ENCODE measurements around the gene ARL15. TPM values are rescaled to one million over a fixed set of nuclear protein-coding genes. Genes with fewer than 3 reads are reported as not detected.

Gene ARL15
- total and polyA plus RNA-seq, 9 of the 15 experiments (the other 6 are each of a cell fraction or from before 2014, with no cell fraction given), result 18.5 to 80.4 (median 57.0) TPM

- TF ChIP-seq TOE1 (IDR thresholded peaks at IDR 0.05; ENCODE audit: borderline replicate concordance) (no peak), TOE1 (CRISPR knock-in tag; IDR thresholded peaks at IDR 0.05; ENCODE audit: borderline replicate concordance, low read depth) (no peak), ID3 (CRISPR knock-in tag; IDR thresholded peaks at IDR 0.05) (no peak), ID3 (tag; IDR thresholded peaks at IDR 0.05) (0 out of 2 replicates have a peak, but pooled peaks have one; percentile 58), ZSCAN32 (CRISPR knock-in tag; IDR thresholded peaks at IDR 0.05) (no peak), PHF20 (IDR thresholded peaks at IDR 0.05; ENCODE audit: partially characterized antibody) (no peak), EGR1 (conservative IDR thresholded peaks at IDR 0.05) (peak; percentile 81), MTA1 (IDR thresholded peaks at IDR 0.05; ENCODE audit: borderline replicate concordance) (no peak), CHCHD3 (CRISPR knock-in tag; IDR thresholded peaks at IDR 0.05) (no peak)
These were observed 24.7 kb downstream of the ARL15 start (continued) for GRCh38 chr5:54285686-54286085.

GRCh38 chr5:54284586-54284985 is 25.8 kb downstream of the ARL15 start:
- Histone ChIP-seq H3K27me3 (ENCODE audit: control insufficient read depth in 2 of 2, insufficient read depth in 2 of 2, low read length in 2 of 2) (no peaks in the 10 kb centered on the region), H2AFZ (ENCODE audit: low read depth, low read length) (no peak overlapping the region), H3K79me2 (ENCODE audit: control insufficient read depth, insufficient read depth, low read length) (peaks cover 100% of the 10 kb centered on the region), H4K20me1 (replicated peaks; ENCODE audit: control insufficient read depth, insufficient read depth, low read length) (no peaks in the 10 kb centered on the region; the same call in 1 of the 2 replicates), H3K4me1 (replicated peaks in 1 of 2; ENCODE audit: control insufficient read depth in 2 of 2, insufficient read depth in 2 of 2, low read length in 2 of 2) (peaks cover 4 to 9% of the 10 kb centered on the region in 2 experiments; a peak in 3 of 5 replicates), H3K9me3 (replicated peaks; ENCODE audit: control insufficient read depth, insufficient read depth, low read depth, low read length) (no peaks in the 10 kb centered on the region; the same call in 1 of the 2 replicates), H3K36me3 (ENCODE audit: control insufficient read depth, insufficient read depth, low read length) (peaks cover 22% of the 10 kb centered on the region), H3K9ac (ENCODE audit: insufficient read depth in 1 of 2, low read depth in 2 of 2, low read length in 2 of 2) (no peak overlapping the region), H3K4me2 (ENCODE audit: insufficient read depth, low read length) (no peak overlapping the region), H3K27ac (ENCODE audit: extremely low read depth, low read depth, low read length) (no peak overlapping the region), H3K4me3 (no peak overlapping the region), H3K9me1 (ENCODE audit: control insufficient read depth, insufficient read depth, low read length) (no peaks in the 10 kb centered on the region)
- no peak for ATAC-seq
- FAIRE-seq, result no peak
- TF ChIP-seq DIDO1 (tag; IDR thresholded peaks at IDR 0.05; ENCODE audit: low read depth) (no peak), HDGF (IDR thresholded peaks at IDR 0.05) (no peak), CBX5 (IDR thresholded peaks at IDR 0.05; ENCODE audit: borderline replicate concordance, low read depth) (no peak), ZNF764 (CRISPR knock-in tag; IDR thresholded peaks at IDR 0.05; ENCODE audit: low read depth) (no peak), ZFP30 (CRISPR knock-in tag; IDR thresholded peaks at IDR 0.05; ENCODE audit: borderline replicate concordance) (no peak), MNT (conservative IDR thresholded peaks at IDR 0.05) (no peak), EHMT2 (IDR thresholded peaks at IDR 0.05) (no peak), GATA2 (CRISPR knock-in tag; IDR thresholded peaks at IDR 0.05) (no peak), C11orf30 (IDR thresholded peaks at IDR 0.05; ENCODE audit: low read depth) (no peak), PRMT5 (CRISPR knock-in tag; IDR thresholded peaks at IDR 0.05) (no peak), PRPF4 (IDR thresholded peaks at IDR 0.05; ENCODE audit: insufficient read depth, low read depth, low read length, poor library complexity, severe bottlenecking) (no peak), ZNF212 (CRISPR knock-in tag; IDR thresholded peaks at IDR 0.05) (no peak)
- POLR2A ChIA-PET, result interaction anchor here (0.6 kb wide), 1 partner anchor 63 kb away, joined by 3 read pairs; no protein-coding TSS in a partner anchor
- intact Hi-C loops (cut with micrococcal nuclease), result no loop called here
- in situ Hi-C loops (cut with MboI), result no loop called here
- 92% methylated on average over 2 of the region's 2 CpGs for WGBS (ENCODE audit: insufficient coverage, low coverage, missing lambda C conversion rate)
- no TSS peak for BruUV-seq (replicated peaks)
- CTCF ChIA-PET (ENCODE audit: low intra/inter-chr PET ratio), result no interaction called here
- no peak for DNase-seq (ENCODE audit: extremely low read depth in 1 of 4, low spot score in 3 of 4)

Data from K562 (cell line).